ENCODE results near the gene GNAO1.

GRCh38 chr16:56364865-56365264, 173.6 kb downstream of the GNAO1 start:
- TF ChIP-seq PATZ1 (CRISPR knock-in tag; IDR thresholded peaks at IDR 0.05; ENCODE audit: borderline replicate concordance) = no peak
- TF ChIP-seq CSDC2 (CRISPR knock-in tag; IDR thresholded peaks at IDR 0.05) = no peak
- TF ChIP-seq ESRRG (CRISPR knock-in tag; IDR thresholded peaks at IDR 0.05) = no peak
- TF ChIP-seq RARB (CRISPR knock-in tag; IDR thresholded peaks at IDR 0.05) = no peak
- no peak for TF ChIP-seq ZNF8 (CRISPR knock-in tag; IDR thresholded peaks at IDR 0.05)
- TF ChIP-seq SNAI2 (CRISPR knock-in tag; IDR thresholded peaks at IDR 0.05) = no peak
- TF ChIP-seq CREB5 (CRISPR knock-in tag; IDR thresholded peaks at IDR 0.05; ENCODE audit: low read depth) = no peak
- no peak for TF ChIP-seq ZNF70 (CRISPR knock-in tag; IDR thresholded peaks at IDR 0.05)
- TF ChIP-seq, protein P1, sequence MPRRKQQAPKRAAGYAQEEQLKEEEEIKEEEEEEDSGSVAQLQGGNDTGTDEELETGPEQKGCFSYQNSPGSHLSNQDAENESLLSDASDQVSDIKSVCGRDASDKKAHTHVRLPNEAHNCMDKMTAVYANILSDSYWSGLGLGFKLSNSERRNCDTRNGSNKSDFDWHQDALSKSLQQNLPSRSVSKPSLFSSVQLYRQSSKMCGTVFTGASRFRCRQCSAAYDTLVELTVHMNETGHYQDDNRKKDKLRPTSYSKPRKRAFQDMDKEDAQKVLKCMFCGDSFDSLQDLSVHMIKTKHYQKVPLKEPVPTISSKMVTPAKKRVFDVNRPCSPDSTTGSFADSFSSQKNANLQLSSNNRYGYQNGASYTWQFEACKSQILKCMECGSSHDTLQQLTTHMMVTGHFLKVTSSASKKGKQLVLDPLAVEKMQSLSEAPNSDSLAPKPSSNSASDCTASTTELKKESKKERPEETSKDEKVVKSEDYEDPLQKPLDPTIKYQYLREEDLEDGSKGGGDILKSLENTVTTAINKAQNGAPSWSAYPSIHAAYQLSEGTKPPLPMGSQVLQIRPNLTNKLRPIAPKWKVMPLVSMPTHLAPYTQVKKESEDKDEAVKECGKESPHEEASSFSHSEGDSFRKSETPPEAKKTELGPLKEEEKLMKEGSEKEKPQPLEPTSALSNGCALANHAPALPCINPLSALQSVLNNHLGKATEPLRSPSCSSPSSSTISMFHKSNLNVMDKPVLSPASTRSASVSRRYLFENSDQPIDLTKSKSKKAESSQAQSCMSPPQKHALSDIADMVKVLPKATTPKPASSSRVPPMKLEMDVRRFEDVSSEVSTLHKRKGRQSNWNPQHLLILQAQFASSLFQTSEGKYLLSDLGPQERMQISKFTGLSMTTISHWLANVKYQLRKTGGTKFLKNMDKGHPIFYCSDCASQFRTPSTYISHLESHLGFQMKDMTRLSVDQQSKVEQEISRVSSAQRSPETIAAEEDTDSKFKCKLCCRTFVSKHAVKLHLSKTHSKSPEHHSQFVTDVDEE (CRISPR knock-in tag; IDR thresholded peaks at IDR 0.05) = no peak
- TF ChIP-seq ZC3H10 (CRISPR knock-in tag; IDR thresholded peaks at IDR 0.05) = no peak
- no peak for TF ChIP-seq TOX (CRISPR knock-in tag; IDR thresholded peaks at IDR 0.05; ENCODE audit: borderline replicate concordance)
- TF ChIP-seq ZFP30 (CRISPR knock-in tag; IDR thresholded peaks at IDR 0.05) = no peak
- no peak for TF ChIP-seq OSR1 (CRISPR knock-in tag; IDR thresholded peaks at IDR 0.05)
